IMR-90 (cell line): ENCODE results near the gene AAK1. TPM values are rescaled to one million over a fixed set of nuclear protein-coding genes. Genes with fewer than 3 reads are reported as not detected.
A peak's percentile ranks its signal among the peaks of the same experiment; 100 is the strongest.

Experiments used
- ATAC-seq: fragments of 200-7000 bp; cut with Tn5 transposase; 2 replicates; pipeline ENCODE4 v1.9.1; 2020; ENCODE audit warnings: low read depth, mild to moderate bottlenecking, moderate library complexity
- BruUV-seq: library from RNA; stranded (reverse); fragments of 400-500 nt; replicated peaks from 2 replicates; lab custom pipeline; 2021; lab: Mats Ljungman, UMichigan
- CTCF ChIA-PET: fragments of 300-600 bp; formaldehyde crosslinking; extraction: SDS; loops from one replicate; lab custom pipeline; 2021; ENCODE audit warnings: antibody characterized with exemption; lab: Yijun Ruan, JAX
- POLR2A ChIA-PET: fragments of 300-600 bp; sonication (Branson Sonifier 250); formaldehyde crosslinking; loops from one replicate; lab custom pipeline; 2022; ENCODE audit warnings: antibody characterized with exemption; ENCODE audit not compliant: unreplicated experiment; lab: Charles Lee
- DNase-seq: peaks from one replicate; pipeline ENCODE4 v3.0.0; 2013
- H2AFZ ChIP-seq: replicated peaks from 2 replicates; pipeline ENCODE3; 2013; ENCODE audit warnings: low read length, mild to moderate bottlenecking; ENCODE audit not compliant: poor library complexity
- H2AK5ac ChIP-seq: 2 replicates; pipeline ENCODE4 v1.6.1; 2013; ENCODE audit warnings: low read depth, low read length, inconsistent platforms
- H2AK9ac ChIP-seq: replicated peaks from 2 replicates; pipeline ENCODE3; 2013; ENCODE audit warnings: mild to moderate bottlenecking, low read depth, low read length, moderate library complexity; ENCODE audit not compliant: poor library complexity
- H2BK120ac ChIP-seq: 2 replicates; pipeline ENCODE4 v1.6.1; 2013; ENCODE audit warnings: low read depth, low read length, inconsistent platforms
- H2BK15ac ChIP-seq: 3 replicates; pipeline ENCODE4 v1.6.1; 2013; ENCODE audit warnings: low read depth, low read length, inconsistent platforms
- H2BK20ac ChIP-seq: 2 replicates; pipeline ENCODE4 v1.6.1; 2013; ENCODE audit warnings: low read depth, mild to moderate bottlenecking, inconsistent platforms, low read length, moderate library complexity
- H2BK5ac ChIP-seq: 2 replicates; pipeline ENCODE4 v1.6.1; 2013; ENCODE audit warnings: mild to moderate bottlenecking, low read depth, low read length, inconsistent platforms; ENCODE audit not compliant: poor library complexity, severe bottlenecking
- H3K14ac ChIP-seq: replicated peaks from 2 replicates; pipeline ENCODE4 v1.6.1; 2013; ENCODE audit warnings: low read depth, low read length, inconsistent platforms
- H3K18ac ChIP-seq: 2 replicates; pipeline ENCODE4 v1.6.1; 2013; ENCODE audit warnings: low read depth, low read length, control low read depth
- H3K23ac ChIP-seq: 2 replicates; pipeline ENCODE4 v1.6.1; 2013; ENCODE audit warnings: low read depth, low read length, inconsistent platforms
- H3K27ac ChIP-seq: 2 replicates; pipeline ENCODE4 v1.5.1; 2013; ENCODE audit warnings: mild to moderate bottlenecking, control low read depth, low read length; ENCODE audit not compliant: insufficient read depth
- H3K27me3 ChIP-seq: 2 replicates; pipeline ENCODE4 v1.6.1; 2013; ENCODE audit warnings: low read length; ENCODE audit not compliant: control insufficient read depth, insufficient read depth
- H3K36me3 ChIP-seq: 2 replicates; pipeline ENCODE4 v1.6.1; 2013; ENCODE audit warnings: low read length, mixed read lengths; ENCODE audit not compliant: control insufficient read depth, insufficient read depth
- H3K4ac ChIP-seq: 2 replicates; pipeline ENCODE4 v1.6.1; 2013; ENCODE audit warnings: low read depth, low read length, inconsistent platforms
- H3K4me1 ChIP-seq: 2 replicates; pipeline ENCODE4 v1.6.1; 2013; ENCODE audit warnings: low read length, mixed read lengths; ENCODE audit not compliant: control insufficient read depth, insufficient read depth
- H3K4me2 ChIP-seq: 2 replicates; pipeline ENCODE4 v1.6.1; 2013; ENCODE audit warnings: low read depth, mild to moderate bottlenecking, control low read depth, low read length, moderate library complexity
- H3K4me3 ChIP-seq: 2 replicates; pipeline ENCODE4 v1.5.1; 2013; ENCODE audit warnings: low read depth, mild to moderate bottlenecking, control low read depth, low read length, moderate library complexity; ENCODE audit not compliant: insufficient read depth
- H3K56ac ChIP-seq: 2 replicates; pipeline ENCODE4 v1.6.1; 2013; ENCODE audit warnings: low read length, inconsistent platforms; ENCODE audit not compliant: insufficient read depth; ENCODE audit errors: extremely low read depth
- H3K79me1 ChIP-seq, 2 experiments: 2 replicates each; pipeline ENCODE4 v1.6.1; 2013; ENCODE audit warnings: low read length in 2 of 2, inconsistent platforms in 1 of 2, low read depth in 1 of 2
- H3K9ac ChIP-seq: 2 replicates; pipeline ENCODE4 v1.6.1; 2013; ENCODE audit warnings: low read depth, low read length, control low read depth
- H3K9me1 ChIP-seq: 2 replicates; pipeline ENCODE4 v1.6.1; 2013; ENCODE audit warnings: low read length, inconsistent platforms; ENCODE audit not compliant: insufficient read depth
- H3K9me3 ChIP-seq: 2 replicates; pipeline ENCODE4 v1.6.1; 2013; ENCODE audit warnings: low read length; ENCODE audit not compliant: control insufficient read depth, insufficient read depth
- H4K20me1 ChIP-seq: 2 replicates; pipeline ENCODE4 v1.6.1; 2013; ENCODE audit warnings: low read length, inconsistent platforms; ENCODE audit not compliant: insufficient read depth
- H4K5ac ChIP-seq: 2 replicates; pipeline ENCODE4 v1.6.1; 2013; ENCODE audit warnings: mild to moderate bottlenecking, low read depth, low read length, control low read depth
- H4K8ac ChIP-seq, 2 experiments: 2 replicates each; pipeline ENCODE4 v1.6.1; 2013; ENCODE audit warnings: low read depth in 2 of 2, low read length in 2 of 2, control low read depth in 1 of 2, inconsistent platforms in 1 of 2
- H4K91ac ChIP-seq: 2 replicates; pipeline ENCODE4 v1.6.1; 2013; ENCODE audit warnings: low read depth, low read length, inconsistent platforms; ENCODE audit not compliant: insufficient read depth
- CEBPB ChIP-seq: IDR thresholded peaks from 2 replicates; pipeline ENCODE4 v1.6.1; 2012; ENCODE audit warnings: low read depth, low read length, improper control_type of control experiment
- POLR2A ChIP-seq: IDR thresholded peaks from 2 replicates; pipeline ENCODE4 v1.6.1; 2012; ENCODE audit warnings: mild to moderate bottlenecking, low read depth, low read length
- RFX5 ChIP-seq: IDR thresholded peaks from 2 replicates; pipeline ENCODE4 v1.8.0; 2012; ENCODE audit warnings: low read depth, mild to moderate bottlenecking, low read length, moderate library complexity
- WGBS, 2 experiments: methylation state at CpG; one replicate each; pipeline versions ENCODE4 v1.1.5 to v1.1.7; 2013; ENCODE audit warnings: missing lambda C conversion rate in 2 of 2; ENCODE audit not compliant: insufficient read length in 1 of 2; ENCODE audit errors: extremely low coverage in 2 of 2; 5-methylcytosine and 5-hydroxymethylcytosine counted together
- dilution Hi-C: fragments of 300-500 bp; cut with HindIII; formaldehyde crosslinking; loops from one replicate; pipeline ENCODE4 v1.14.3; 2018; ENCODE audit warnings: low sequenced_read_pairs; ENCODE audit not compliant: unreplicated experiment
- in situ Hi-C: fragments of 300-500 bp; cut with MboI; formaldehyde crosslinking; loops from 3 replicates; pipeline ENCODE4 v1.14.3; 2019; ENCODE audit warnings: low sequenced_read_pairs, inconsistent platforms, mixed read lengths
- intact Hi-C: fragments of 100-400 bp; cut with micrococcal nuclease; formaldehyde crosslinking; loops from 2 replicates; pipeline ENCODE4 v1.10.0; 2022
- polyA plus RNA-seq, 3 experiments: library from polyadenylated mRNA; depleted of rRNA; stranded (reverse); fragments of >200 nt; gene quantifications; 2 replicates each; pipeline ENCODE4 v1.2.3, GENCODE V29; 2012; ENCODE audit warnings: low replicate concordance in 1 of 3
- total RNA-seq: library from RNA; depleted of rRNA; stranded (reverse); fragments of >200 nt; gene quantifications from 2 replicates; pipeline ENCODE4 v1.2.3, GENCODE V29; 2012

The AAK1 gene
- total and polyA plus RNA-seq, 2 of the 4 experiments (the other 2 are of a cell fraction): 21.9 to 26.5 TPM

- POLR2A ChIA-PET: no interaction called here
Observed at GRCh38 chr2:69547984-69548715, 95.4 kb downstream of the AAK1 start.

More at GRCh38 chr2:69547984-69548715, 95.4 kb downstream of the AAK1 start:
- no peak overlapping the region for H4K5ac ChIP-seq
- WGBS, 2 experiments: no CpG with 5 or more reads among the region's 2 CpGs
- H2AK9ac ChIP-seq: no peak overlapping the region
- H3K27me3 ChIP-seq: no peaks in the 10 kb centered on the region
- peaks cover 20% of the 10 kb centered on the region for H4K20me1 ChIP-seq
- H3K18ac ChIP-seq: no peak overlapping the region
- H3K4me3 ChIP-seq: no peak overlapping the region
- no peak overlapping the region for H3K9ac ChIP-seq
- H3K23ac ChIP-seq: no peak overlapping the region
- peak overlapping the region; percentile 48 for H2BK5ac ChIP-seq
- no peaks in the 10 kb centered on the region for H3K9me3 ChIP-seq
- dilution Hi-C loops (no loop called here), intact Hi-C loops (no loop called here), in situ Hi-C loops (no loop called here)
- peaks cover 2% of the 10 kb centered on the region for H3K4me1 ChIP-seq
- no peak overlapping the region for H3K4ac ChIP-seq
- CTCF ChIA-PET: no interaction called here
- no peak overlapping the region for H2BK15ac ChIP-seq
- H2BK120ac ChIP-seq: no peak overlapping the region
- DNase-seq: peak; percentile 16
- no peaks in the 10 kb centered on the region for H3K9me1 ChIP-seq
- H3K27ac ChIP-seq: no peak overlapping the region
- H4K91ac ChIP-seq: no peak overlapping the region
- no peak overlapping the region; the same call in 1 of the 2 replicates for H3K14ac ChIP-seq
- no peak overlapping the region for H3K56ac ChIP-seq
- peaks cover 30 to 69% of the 10 kb centered on the region in 2 experiments for H3K79me1 ChIP-seq
- BruUV-seq: no TSS peak
- TF ChIP-seq POLR2A (no peak), RFX5 (no peak), CEBPB (peak; percentile 71)
- H2BK20ac ChIP-seq: no peak overlapping the region
- 0 out of 2 replicates have a peak overlapping the region, but pooled peaks have one; percentile 15 for H2AK5ac ChIP-seq
- peak overlapping the region; percentile 14 for H3K4me2 ChIP-seq
- no peak overlapping the region for H2AFZ ChIP-seq
- peak; percentile 40 for ATAC-seq
- peaks cover 3% of the 10 kb centered on the region for H3K36me3 ChIP-seq
- H4K8ac ChIP-seq: no peak overlapping the region
